ENCODE results near the gene MEGF9. TPM values are rescaled to one million over a fixed set of nuclear protein-coding genes. Genes with fewer than 3 reads are reported as not detected.

MEGF9 gene
- total RNA-seq, 1 experiment from 2014 or later = 8.3 TPM

- TF ChIP-seq POLR2AphosphoS5 (IDR thresholded peaks at IDR 0.05; ENCODE audit: low read depth, low read length) (no peak), SRF (IDR thresholded peaks at IDR 0.05; ENCODE audit: low read depth) (no peak), ZBTB33 (IDR thresholded peaks at IDR 0.05; ENCODE audit: extremely low read depth, insufficient replicate concordance, low read length) (no peak), EZH2 (IDR thresholded peaks at IDR 0.05) (no peak)
Observed at GRCh38 chr9:120715389-120715924, 1.2 kb upstream of the MEGF9 start (continued).

GRCh38 chr9:120714846-120715388 is 647 bp upstream of the MEGF9 start:
- ATAC-seq (peak; percentile 28), DNase-seq (ENCODE audit: low read depth, low spot score) (no peak)
- Histone ChIP-seq H3K4me2 (ENCODE audit: low read length) (peak overlapping the region; percentile 95), H3K27ac (ENCODE audit: low read depth, low read length) (peak overlapping the region; percentile 55; the same call in 1 of the 2 replicates), H4K20me1 (ENCODE audit: insufficient read depth) (no peaks in the 10 kb centered on the region), H3K4me3 (replicated peaks in 1 of 2; ENCODE audit: low read depth in 1 of 2, low read length in 2 of 2) (peak overlapping the region; percentile 55 to 73), H3K9me3 (ENCODE audit: control insufficient read depth in 1 of 2, insufficient read depth in 1 of 2, low read depth in 1 of 2, low read length in 2 of 2) (no peaks in the 10 kb centered on the region), H3K9me2 (ENCODE audit: insufficient read depth) (no peaks in the 10 kb centered on the region), H3K27me3 (ENCODE audit: insufficient read depth, low read length) (no peaks in the 10 kb centered on the region), H3K79me2 (ENCODE audit: insufficient read depth, low read length) (no peaks in the 10 kb centered on the region), H2AFZ (ENCODE audit: low read depth, low read length, poor library complexity, severe bottlenecking) (peak overlapping the region; percentile 55), H3K4me1 (ENCODE audit: control insufficient read depth in 1 of 2, insufficient read depth in 2 of 2, low read length in 2 of 2) (peaks cover 19 to 44% of the 10 kb centered on the region in 2 experiments), H3K9ac (ENCODE audit: low read length) (peak overlapping the region; percentile 73), H3K36me3 (ENCODE audit: control insufficient read depth in 1 of 2, insufficient read depth in 2 of 2, low read length in 2 of 2) (no peaks in the 10 kb centered on the region)
- intact Hi-C loops (cut with micrococcal nuclease) = no loop called here
- RAD21 ChIA-PET (ENCODE audit: low non-redundant PET in 1 of 2, low total read pairs in 2 of 2, uncharacterized antibody in 2 of 2, unreplicated experiment in 2 of 2) = interaction anchor here in 1 of 2 experiments (0.6 kb wide), 1 partner anchor 40 kb away, joined by 3 read pairs; no protein-coding TSS in a partner anchor
- TF ChIP-seq ZNF274 (IDR thresholded peaks at IDR 0.05; ENCODE audit: low read depth, low read length) (no peak), MAX (IDR thresholded peaks at IDR 0.05) (no peak)
- CTCF ChIA-PET = interaction anchor here (1.2 kb wide), 1 partner anchor 95 kb away, joined by 3 read pairs; no protein-coding TSS in a partner anchor
- no TSS peak for BruUV-seq (replicated peaks)
- POLR2A ChIA-PET = interaction anchor here (0.8 kb wide), 1 partner anchor 16 kb away, joined by 3 read pairs; no protein-coding TSS in a partner anchor
